NCI-H82 (cell line): ENCODE results near the gene SPEM2.
"Not testable (repeated sequence)": the region's sequence is repeated elsewhere in the genome, so short reads cannot be mapped to it uniquely, and the experiment has no call there.

ENCODE experiments used
- DNase-seq: peaks from one replicate; lab custom pipeline; 2025; lab: John Stamatoyannopoulos, UW

The SPEM2 gene

GRCh38 chr17:7471729-7472128, 46.3 kb downstream of the SPEM2 start:
- no peak for DNase-seq

GRCh38 chr17:7474767-7475166, 49.4 kb downstream of the SPEM2 start:
- DNase-seq = not testable (repeated sequence)

GRCh38 chr17:7475764-7476422, 50.5 kb downstream of the SPEM2 start:
- DNase-seq = no peak

GRCh38 chr17:7476494-7476893, 51.1 kb downstream of the SPEM2 start:
- no peak for DNase-seq

GRCh38 chr17:7476951-7477350, 51.5 kb downstream of the SPEM2 start:
- DNase-seq = no peak
